HepG2 (cell line): ENCODE results near the gene TMEM33. TPM values are rescaled to one million over a fixed set of nuclear protein-coding genes. Genes with fewer than 3 reads are reported as not detected.

Experiments used
- EEA1 ChIP-seq: sonication (generic); formaldehyde crosslinking; IDR thresholded peaks from 2 replicates; pipeline ENCODE4 v1.5.1; 2020; ENCODE audit warnings: mild to moderate bottlenecking, missing genetic modification reagents, borderline replicate concordance
- ERF ChIP-seq: IDR thresholded peaks from 2 replicates; pipeline ENCODE4 v1.6.1; 2018; ENCODE audit warnings: missing biosample characterization, missing genetic modification reagents
- JDP2 ChIP-seq: sonication (generic); formaldehyde crosslinking; IDR thresholded peaks from 2 replicates; pipeline ENCODE4 v1.8.1; 2022; ENCODE audit warnings: missing genetic modification reagents, borderline replicate concordance
- JUND ChIP-seq: sonication (generic); formaldehyde crosslinking; IDR thresholded peaks from 2 replicates; pipeline ENCODE4 v1.8.0; 2022; ENCODE audit warnings: mild to moderate bottlenecking, missing genetic modification reagents
- KDM1A ChIP-seq: IDR thresholded peaks from 2 replicates; pipeline ENCODE4 v1.6.1; 2016; ENCODE audit warnings: missing compliant biosample characterization
- SIN3B ChIP-seq: fragments of 150-350 bp; IDR thresholded peaks from 2 replicates; pipeline ENCODE4 v1.6.1; 2014; ENCODE audit warnings: low read length
- SIX1 ChIP-seq: sonication (generic); formaldehyde crosslinking; IDR thresholded peaks from 2 replicates; pipeline ENCODE4 v1.4.0; 2020; ENCODE audit warnings: missing genetic modification reagents, borderline replicate concordance
- SMARCC2 ChIP-seq: fragments of 450-650 bp; IDR thresholded peaks from 2 replicates; pipeline ENCODE4 v1.6.1; 2017; ENCODE audit warnings: antibody characterized with exemption, mild to moderate bottlenecking
- ZFP62 ChIP-seq: sonication (generic); formaldehyde crosslinking; IDR thresholded peaks from 2 replicates; pipeline ENCODE4 v1.4.0; 2020; ENCODE audit warnings: missing genetic modification reagents
- ZFY ChIP-seq: sonication (generic); formaldehyde crosslinking; IDR thresholded peaks from 2 replicates; pipeline ENCODE4 v1.4.0; 2020; ENCODE audit warnings: missing genetic modification reagents
- ZMYM2 ChIP-seq: sonication (generic); formaldehyde crosslinking; IDR thresholded peaks from 2 replicates; pipeline ENCODE4 v1.8.0; 2022; ENCODE audit warnings: mild to moderate bottlenecking, missing genetic modification reagents
- ZNF20 ChIP-seq: sonication (generic); formaldehyde crosslinking; IDR thresholded peaks from 2 replicates; pipeline ENCODE4 v1.4.0; 2020; ENCODE audit warnings: mild to moderate bottlenecking, moderate library complexity, missing genetic modification reagents
- ZNF282 ChIP-seq: fragments of 450-650 bp; IDR thresholded peaks from 2 replicates; pipeline ENCODE4 v1.6.1; 2018; ENCODE audit not compliant: partially characterized antibody
- ZNF615 ChIP-seq: sonication (generic); formaldehyde crosslinking; IDR thresholded peaks from 2 replicates; pipeline ENCODE4 v1.5.0; 2020; ENCODE audit warnings: mild to moderate bottlenecking, missing genetic modification reagents, borderline replicate concordance
- ZNF660 ChIP-seq: sonication (generic); formaldehyde crosslinking; IDR thresholded peaks from 2 replicates; pipeline ENCODE4 v1.5.1; 2020; ENCODE audit warnings: mild to moderate bottlenecking, low read depth, missing genetic modification reagents, borderline replicate concordance
- ZNF746 ChIP-seq: sonication (generic); formaldehyde crosslinking; IDR thresholded peaks from 2 replicates; pipeline ENCODE4 v1.8.0; 2022; ENCODE audit warnings: mild to moderate bottlenecking, missing genetic modification reagents
- ZNF891 ChIP-seq: sonication (generic); formaldehyde crosslinking; IDR thresholded peaks from 2 replicates; pipeline ENCODE4 v1.5.0; 2020; ENCODE audit warnings: mild to moderate bottlenecking, missing genetic modification reagents
- ZSCAN25 ChIP-seq: sonication (generic); formaldehyde crosslinking; IDR thresholded peaks from 2 replicates; pipeline ENCODE4 v1.8.0; 2022; ENCODE audit warnings: mild to moderate bottlenecking, missing genetic modification reagents
- polyA plus RNA-seq, 8 experiments: library from polyadenylated mRNA; depleted of rRNA in 3 of 8; stranded (reverse) in 7 of 8; unstranded in 1 of 8; fragments of >200 nt; fragmentation: Illumina TruSeq in 4 of 8; extraction: Trizol in 4 of 8; gene quantifications; 2 replicates each; pipeline versions ENCODE4 v1.2.1 to v1.2.3, GENCODE V29; 2011 to 2016; ENCODE audit warnings: low read depth in 4 of 8, missing spikeins in 1 of 8, mixed read lengths in 1 of 8; ENCODE audit not compliant: insufficient read depth in 1 of 8
- total RNA-seq, 5 experiments: library from RNA; depleted of rRNA; stranded (reverse); fragments of >200 nt; fragmentation: Illumina TruSeq; extraction: Trizol; gene quantifications; 2 replicates each; pipeline ENCODE4 v1.2.3, GENCODE V29; 2016; ENCODE audit warnings: low read depth in 1 of 5
- TF ChIP-seq, protein P1 (sequence below): IDR thresholded peaks from 2 replicates; pipeline ENCODE4 v1.6.1; 2016; ENCODE audit warnings: missing compliant biosample characterization, missing genetic modification reagents, borderline replicate concordance
- TF ChIP-seq, protein P2 (sequence below): sonication (generic); formaldehyde crosslinking; IDR thresholded peaks from 2 replicates; pipeline ENCODE4 v1.4.0; 2020; ENCODE audit warnings: missing genetic modification reagents
- TF ChIP-seq, protein P3 (sequence below): sonication (generic); formaldehyde crosslinking; IDR thresholded peaks from 2 replicates; pipeline ENCODE4 v1.5.1; 2020; ENCODE audit warnings: missing genetic modification reagents, mild to moderate bottlenecking, borderline replicate concordance
- TF ChIP-seq, protein P4 (sequence below): sonication (generic); formaldehyde crosslinking; IDR thresholded peaks from 2 replicates; pipeline ENCODE4 v1.5.1; 2020; ENCODE audit warnings: missing genetic modification reagents, mild to moderate bottlenecking, borderline replicate concordance

The TMEM33 gene
- total and polyA plus RNA-seq, 2 of the 13 experiments (the other 11 are each of a cell fraction or from before 2014, with no cell fraction given) = 36.1 to 66.6 TPM

DNA sequence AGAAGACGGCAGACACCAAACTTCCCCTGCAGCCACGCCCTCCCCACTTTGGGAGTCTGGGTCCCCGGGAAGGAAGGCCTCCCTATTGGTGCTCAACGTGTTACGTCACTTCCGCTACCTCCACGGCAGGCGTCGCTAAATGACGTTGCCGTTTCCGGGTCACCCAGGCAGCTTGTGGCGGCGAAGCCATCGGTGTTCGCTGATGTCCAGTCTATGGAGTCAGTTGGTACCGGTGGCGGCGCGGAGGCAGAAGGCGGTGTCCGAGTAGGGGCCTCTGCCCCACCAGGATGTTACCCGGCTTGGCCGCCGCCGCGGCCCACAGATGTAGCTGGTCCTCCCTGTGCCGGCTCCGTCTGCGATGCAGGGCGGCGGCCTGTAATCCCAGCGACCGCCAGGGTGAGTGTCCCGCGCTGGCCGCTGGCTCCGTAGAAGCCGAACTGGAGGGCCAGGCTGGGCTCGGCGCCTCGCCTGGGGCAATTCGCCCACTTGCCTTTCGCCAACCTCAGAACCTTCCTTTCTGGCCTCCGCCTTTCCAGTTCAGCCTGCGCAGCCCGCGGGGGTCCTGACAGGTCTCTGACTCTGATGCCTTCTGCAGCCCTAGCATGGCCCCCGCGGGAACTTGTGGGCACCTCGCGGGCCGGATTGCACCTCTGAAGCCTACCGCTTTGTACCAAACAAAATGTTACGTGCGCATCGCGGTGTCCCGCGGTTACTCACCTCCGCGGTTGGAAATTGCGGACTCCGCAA is 55.3 kb downstream of the TMEM33 start, which contains the start of gene SLC30A9 (continued):
- TF ChIP-seq ZNF746 (CRISPR knock-in tag) (no peak), ZSCAN25 (CRISPR knock-in tag) (no peak; the same call in 1 of the 2 replicates), JUND (CRISPR knock-in tag) (0 out of 2 replicates have a peak, but pooled peaks have one; percentile 45), EEA1 (peak; percentile 79; the same call in 1 of the 2 replicates), SMARCC2 (no peak), ZFY (CRISPR knock-in tag) (peak; percentile 97), ZFP62 (CRISPR knock-in tag) (no peak), ZNF891 (CRISPR knock-in tag) (peak; percentile 95), ZNF615 (CRISPR knock-in tag) (peak; percentile 78), JDP2 (CRISPR knock-in tag) (no peak), ZNF660 (CRISPR knock-in tag) (no peak), KDM1A (CRISPR knock-in tag) (no peak), ERF (CRISPR knock-in tag) (peak; percentile 76), ZNF282 (no peak), ZNF20 (no peak), SIX1 (CRISPR knock-in tag) (no peak), ZMYM2 (no peak), SIN3B (no peak)
- TF ChIP-seq, protein P1, sequence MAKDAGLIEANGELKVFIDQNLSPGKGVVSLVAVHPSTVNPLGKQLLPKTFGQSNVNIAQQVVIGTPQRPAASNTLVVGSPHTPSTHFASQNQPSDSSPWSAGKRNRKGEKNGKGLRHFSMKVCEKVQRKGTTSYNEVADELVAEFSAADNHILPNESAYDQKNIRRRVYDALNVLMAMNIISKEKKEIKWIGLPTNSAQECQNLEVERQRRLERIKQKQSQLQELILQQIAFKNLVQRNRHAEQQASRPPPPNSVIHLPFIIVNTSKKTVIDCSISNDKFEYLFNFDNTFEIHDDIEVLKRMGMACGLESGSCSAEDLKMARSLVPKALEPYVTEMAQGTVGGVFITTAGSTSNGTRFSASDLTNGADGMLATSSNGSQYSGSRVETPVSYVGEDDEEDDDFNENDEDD (CRISPR knock-in tag) = no peak
- TF ChIP-seq, protein P2, sequence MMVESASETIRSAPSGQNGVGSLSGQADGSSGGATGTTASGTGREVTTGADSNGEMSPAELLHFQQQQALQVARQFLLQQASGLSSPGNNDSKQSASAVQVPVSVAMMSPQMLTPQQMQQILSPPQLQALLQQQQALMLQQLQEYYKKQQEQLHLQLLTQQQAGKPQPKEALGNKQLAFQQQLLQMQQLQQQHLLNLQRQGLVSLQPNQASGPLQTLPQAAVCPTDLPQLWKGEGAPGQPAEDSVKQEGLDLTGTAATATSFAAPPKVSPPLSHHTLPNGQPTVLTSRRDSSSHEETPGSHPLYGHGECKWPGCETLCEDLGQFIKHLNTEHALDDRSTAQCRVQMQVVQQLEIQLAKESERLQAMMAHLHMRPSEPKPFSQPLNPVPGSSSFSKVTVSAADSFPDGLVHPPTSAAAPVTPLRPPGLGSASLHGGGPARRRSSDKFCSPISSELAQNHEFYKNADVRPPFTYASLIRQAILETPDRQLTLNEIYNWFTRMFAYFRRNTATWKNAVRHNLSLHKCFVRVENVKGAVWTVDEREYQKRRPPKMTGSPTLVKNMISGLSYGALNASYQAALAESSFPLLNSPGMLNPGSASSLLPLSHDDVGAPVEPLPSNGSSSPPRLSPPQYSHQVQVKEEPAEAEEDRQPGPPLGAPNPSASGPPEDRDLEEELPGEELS (CRISPR knock-in tag) = no peak
- TF ChIP-seq, protein P3, sequence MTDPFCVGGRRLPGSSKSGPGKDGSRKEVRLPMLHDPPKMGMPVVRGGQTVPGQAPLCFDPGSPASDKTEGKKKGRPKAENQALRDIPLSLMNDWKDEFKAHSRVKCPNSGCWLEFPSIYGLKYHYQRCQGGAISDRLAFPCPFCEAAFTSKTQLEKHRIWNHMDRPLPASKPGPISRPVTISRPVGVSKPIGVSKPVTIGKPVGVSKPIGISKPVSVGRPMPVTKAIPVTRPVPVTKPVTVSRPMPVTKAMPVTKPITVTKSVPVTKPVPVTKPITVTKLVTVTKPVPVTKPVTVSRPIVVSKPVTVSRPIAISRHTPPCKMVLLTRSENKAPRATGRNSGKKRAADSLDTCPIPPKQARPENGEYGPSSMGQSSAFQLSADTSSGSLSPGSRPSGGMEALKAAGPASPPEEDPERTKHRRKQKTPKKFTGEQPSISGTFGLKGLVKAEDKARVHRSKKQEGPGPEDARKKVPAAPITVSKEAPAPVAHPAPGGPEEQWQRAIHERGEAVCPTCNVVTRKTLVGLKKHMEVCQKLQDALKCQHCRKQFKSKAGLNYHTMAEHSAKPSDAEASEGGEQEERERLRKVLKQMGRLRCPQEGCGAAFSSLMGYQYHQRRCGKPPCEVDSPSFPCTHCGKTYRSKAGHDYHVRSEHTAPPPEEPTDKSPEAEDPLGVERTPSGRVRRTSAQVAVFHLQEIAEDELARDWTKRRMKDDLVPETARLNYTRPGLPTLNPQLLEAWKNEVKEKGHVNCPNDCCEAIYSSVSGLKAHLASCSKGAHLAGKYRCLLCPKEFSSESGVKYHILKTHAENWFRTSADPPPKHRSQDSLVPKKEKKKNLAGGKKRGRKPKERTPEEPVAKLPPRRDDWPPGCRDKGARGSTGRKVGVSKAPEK = 0 out of 2 replicates have a peak, but pooled peaks have one; percentile 64
- TF ChIP-seq, protein P4, sequence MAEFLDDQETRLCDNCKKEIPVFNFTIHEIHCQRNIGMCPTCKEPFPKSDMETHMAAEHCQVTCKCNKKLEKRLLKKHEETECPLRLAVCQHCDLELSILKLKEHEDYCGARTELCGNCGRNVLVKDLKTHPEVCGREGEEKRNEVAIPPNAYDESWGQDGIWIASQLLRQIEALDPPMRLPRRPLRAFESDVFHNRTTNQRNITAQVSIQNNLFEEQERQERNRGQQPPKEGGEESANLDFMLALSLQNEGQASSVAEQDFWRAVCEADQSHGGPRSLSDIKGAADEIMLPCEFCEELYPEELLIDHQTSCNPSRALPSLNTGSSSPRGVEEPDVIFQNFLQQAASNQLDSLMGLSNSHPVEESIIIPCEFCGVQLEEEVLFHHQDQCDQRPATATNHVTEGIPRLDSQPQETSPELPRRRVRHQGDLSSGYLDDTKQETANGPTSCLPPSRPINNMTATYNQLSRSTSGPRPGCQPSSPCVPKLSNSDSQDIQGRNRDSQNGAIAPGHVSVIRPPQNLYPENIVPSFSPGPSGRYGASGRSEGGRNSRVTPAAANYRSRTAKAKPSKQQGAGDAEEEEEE (CRISPR knock-in tag) = no peak
